HG03565 (cell line): ENCODE results near the gene MPHOSPH9.

Experiments used
- ATAC-seq: cut with Tn5 transposase; IDR thresholded peaks from one replicate; pipeline ENCODE4 v1.9.1; 2021; ENCODE audit warnings: mild to moderate bottlenecking, moderate library complexity; ENCODE audit not compliant: unreplicated experiment

MPHOSPH9 gene

GRCh38 chr12:123150275-123150743 lies 82.6 kb downstream of the MPHOSPH9 start:
- no peak for ATAC-seq

- no peak for ATAC-seq
Measured at GRCh38 chr12:123149501-123150274, 83.3 kb downstream of the MPHOSPH9 start.

- ATAC-seq, result no peak
Measured at GRCh38 chr12:123149088-123149487, 83.9 kb downstream of the MPHOSPH9 start.

GRCh38 chr12:123148655-123149054 lies 84.3 kb downstream of the MPHOSPH9 start:
- ATAC-seq, result no peak

- no peak for ATAC-seq
Measured at GRCh38 chr12:123148223-123148622, 84.7 kb downstream of the MPHOSPH9 start.

GRCh38 chr12:123145211-123145610 lies 87.7 kb downstream of the MPHOSPH9 start:
- ATAC-seq, result no peak

GRCh38 chr12:123143736-123144461 lies 89.0 kb downstream of the MPHOSPH9 start:
- no peak for ATAC-seq

GRCh38 chr12:123142921-123143735 lies 89.8 kb downstream of the MPHOSPH9 start:
- ATAC-seq, result no peak

GRCh38 chr12:123142518-123142840 lies 90.5 kb downstream of the MPHOSPH9 start:
- no peak for ATAC-seq

- ATAC-seq, result no peak
Measured at GRCh38 chr12:123141615-123142517, 91.1 kb downstream of the MPHOSPH9 start.

GRCh38 chr12:123140676-123141614 lies 92.0 kb downstream of the MPHOSPH9 start:
- no peak for ATAC-seq

GRCh38 chr12:123139926-123140675 lies 92.8 kb downstream of the MPHOSPH9 start:
- no peak for ATAC-seq

GRCh38 chr12:123135688-123136087 lies 97.3 kb downstream of the MPHOSPH9 start:
- ATAC-seq, result no peak

- ATAC-seq, result no peak
Measured at GRCh38 chr12:123134826-123135225, 98.1 kb downstream of the MPHOSPH9 start.

- no peak for ATAC-seq
Measured at GRCh38 chr12:123134271-123134671, 98.7 kb downstream of the MPHOSPH9 start.

GRCh38 chr12:123133701-123134100 lies 99.2 kb downstream of the MPHOSPH9 start:
- ATAC-seq, result no peak

- no peak for ATAC-seq
Measured at GRCh38 chr12:123132951-123133619, 99.9 kb downstream of the MPHOSPH9 start.

- ATAC-seq, result no peak
Measured at GRCh38 chr12:123131879-123132402, 101.0 kb downstream of the MPHOSPH9 start.
